ENCODE measurements around the gene PCDH17.

GRCh38 chr13:57739543-57740190, 108.1 kb downstream of the PCDH17 start:
- no peak for TF ChIP-seq POLR2AphosphoS5 (IDR thresholded peaks at IDR 0.05; ENCODE audit: low read depth, low read length)
- no peak for TF ChIP-seq POLR2A (IDR thresholded peaks at IDR 0.05; ENCODE audit: low read depth, low read length)
- no peak for TF ChIP-seq TAF1 (IDR thresholded peaks at IDR 0.05; ENCODE audit: low read depth, low read length)
- no peak for TF ChIP-seq POU2F2 (IDR thresholded peaks at IDR 0.05; ENCODE audit: low read depth, low read length)
- no peak for TF ChIP-seq SPI1 (IDR thresholded peaks at IDR 0.05; ENCODE audit: low read depth, low read length)
